ENCODE results near the gene SERPINA4. TPM values are rescaled to one million over a fixed set of nuclear protein-coding genes. Genes with fewer than 3 reads are reported as not detected.

Gene SERPINA4
- total and polyA plus RNA-seq, 2 experiments from 2014 or later = not detected

DNA sequence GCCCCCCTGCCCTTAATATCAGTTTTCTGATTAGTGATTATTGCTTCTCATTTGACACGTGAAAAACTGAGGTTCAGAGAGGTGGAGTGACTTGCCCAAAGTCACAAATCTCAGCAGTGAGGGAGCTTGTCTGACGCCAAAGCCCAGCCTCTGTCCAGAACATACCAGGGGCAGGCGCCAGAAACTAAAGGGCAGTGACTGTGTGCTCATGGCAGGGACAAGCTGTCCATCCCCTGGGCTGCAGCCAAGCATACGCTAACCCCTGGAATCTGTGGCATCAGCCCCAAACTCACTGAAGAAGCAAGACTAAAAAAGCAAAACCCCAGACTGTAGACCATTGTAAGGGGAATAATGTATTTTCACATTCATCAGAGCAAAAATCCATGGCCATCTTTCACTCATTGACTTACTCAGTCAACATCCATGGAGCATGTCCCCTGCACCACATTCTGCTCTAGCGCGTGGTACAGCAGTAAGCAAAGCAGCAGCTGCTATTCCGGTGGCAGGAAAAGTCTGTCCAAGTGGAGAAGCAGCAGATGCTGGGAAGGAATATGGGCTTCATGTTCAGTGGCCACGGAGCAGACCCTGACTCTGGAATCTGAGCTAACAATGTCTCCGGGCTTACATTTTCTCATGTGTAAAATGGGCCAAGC lies 1.5 kb upstream of the SERPINA4 start:
- no peaks in the 10 kb centered on the region for H3K4me1 Mint-ChIP-seq
- DNase-seq (ENCODE audit: low spot score) = no peak
- H3K4me1 ChIP-seq (ENCODE audit: insufficient read depth) = no peaks in the 10 kb centered on the region

More for the DNA sequence above, 1.5 kb upstream of the SERPINA4 start:
- Histone ChIP-seq H4K20me1 (replicated peaks; ENCODE audit: insufficient read depth) (no peaks in the 10 kb centered on the region), H3K79me2 (replicated peaks; ENCODE audit: insufficient read depth) (no peaks in the 10 kb centered on the region), H3K27me3 (ENCODE audit: insufficient read depth) (no peaks in the 10 kb centered on the region), H3K4me2 (no peak overlapping the region), H3K36me3 (ENCODE audit: insufficient read depth) (no peaks in the 10 kb centered on the region), H3F3A (replicated peaks; ENCODE audit: low read depth) (no peaks in the 10 kb centered on the region), H2AFZ (no peak overlapping the region), H3K4me3 (no peak overlapping the region), H3K27ac (ENCODE audit: low read depth) (no peak overlapping the region), H3K9me2 (ENCODE audit: insufficient read depth) (no peaks in the 10 kb centered on the region; the same call in 1 of the 2 replicates)
- no peak for ATAC-seq
- peaks cover 5% of the 10 kb centered on the region for H3K27me3 Mint-ChIP-seq (ENCODE audit: insufficient read depth, low read depth, poor library complexity)
- H3K4me3 Mint-ChIP-seq = no peak overlapping the region
- H3K27ac Mint-ChIP-seq = no peak overlapping the region
- H3K9me3 Mint-ChIP-seq = peaks cover 12% of the 10 kb centered on the region; the same call in 2 of the 3 replicates
- no peaks in the 10 kb centered on the region for H3K36me3 Mint-ChIP-seq (ENCODE audit: low read depth)
- TF ChIP-seq JUNB (IDR thresholded peaks at IDR 0.05; ENCODE audit: unreplicated experiment) = no peak
- no peak for TF ChIP-seq EZH2phosphoT487 (IDR thresholded peaks at IDR 0.05; ENCODE audit: unreplicated experiment)
- TF ChIP-seq EZH2 (IDR thresholded peaks at IDR 0.05; ENCODE audit: low read depth, unreplicated experiment) = no peak
- no peak for TF ChIP-seq NANOG (IDR thresholded peaks at IDR 0.05; ENCODE audit: borderline replicate concordance)
- TF ChIP-seq POLR2AphosphoS5 (IDR thresholded peaks at IDR 0.05; ENCODE audit: low read depth) = no peak
- TF ChIP-seq ZNF114 (CRISPR knock-in tag; IDR thresholded peaks at IDR 0.05) = no peak
- no peak for TF ChIP-seq STAT1 (IDR thresholded peaks at IDR 0.05; ENCODE audit: unreplicated experiment)
- TF ChIP-seq, protein P1, sequence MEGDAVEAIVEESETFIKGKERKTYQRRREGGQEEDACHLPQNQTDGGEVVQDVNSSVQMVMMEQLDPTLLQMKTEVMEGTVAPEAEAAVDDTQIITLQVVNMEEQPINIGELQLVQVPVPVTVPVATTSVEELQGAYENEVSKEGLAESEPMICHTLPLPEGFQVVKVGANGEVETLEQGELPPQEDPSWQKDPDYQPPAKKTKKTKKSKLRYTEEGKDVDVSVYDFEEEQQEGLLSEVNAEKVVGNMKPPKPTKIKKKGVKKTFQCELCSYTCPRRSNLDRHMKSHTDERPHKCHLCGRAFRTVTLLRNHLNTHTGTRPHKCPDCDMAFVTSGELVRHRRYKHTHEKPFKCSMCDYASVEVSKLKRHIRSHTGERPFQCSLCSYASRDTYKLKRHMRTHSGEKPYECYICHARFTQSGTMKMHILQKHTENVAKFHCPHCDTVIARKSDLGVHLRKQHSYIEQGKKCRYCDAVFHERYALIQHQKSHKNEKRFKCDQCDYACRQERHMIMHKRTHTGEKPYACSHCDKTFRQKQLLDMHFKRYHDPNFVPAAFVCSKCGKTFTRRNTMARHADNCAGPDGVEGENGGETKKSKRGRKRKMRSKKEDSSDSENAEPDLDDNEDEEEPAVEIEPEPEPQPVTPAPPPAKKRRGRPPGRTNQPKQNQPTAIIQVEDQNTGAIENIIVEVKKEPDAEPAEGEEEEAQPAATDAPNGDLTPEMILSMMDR (conservative IDR thresholded peaks at IDR 0.05; ENCODE audit: low read depth in 2 of 2) = no peak
- TF ChIP-seq CREB1 (CRISPR knock-in tag; IDR thresholded peaks at IDR 0.05; ENCODE audit: low read depth) = no peak
- TF ChIP-seq, protein P2, sequence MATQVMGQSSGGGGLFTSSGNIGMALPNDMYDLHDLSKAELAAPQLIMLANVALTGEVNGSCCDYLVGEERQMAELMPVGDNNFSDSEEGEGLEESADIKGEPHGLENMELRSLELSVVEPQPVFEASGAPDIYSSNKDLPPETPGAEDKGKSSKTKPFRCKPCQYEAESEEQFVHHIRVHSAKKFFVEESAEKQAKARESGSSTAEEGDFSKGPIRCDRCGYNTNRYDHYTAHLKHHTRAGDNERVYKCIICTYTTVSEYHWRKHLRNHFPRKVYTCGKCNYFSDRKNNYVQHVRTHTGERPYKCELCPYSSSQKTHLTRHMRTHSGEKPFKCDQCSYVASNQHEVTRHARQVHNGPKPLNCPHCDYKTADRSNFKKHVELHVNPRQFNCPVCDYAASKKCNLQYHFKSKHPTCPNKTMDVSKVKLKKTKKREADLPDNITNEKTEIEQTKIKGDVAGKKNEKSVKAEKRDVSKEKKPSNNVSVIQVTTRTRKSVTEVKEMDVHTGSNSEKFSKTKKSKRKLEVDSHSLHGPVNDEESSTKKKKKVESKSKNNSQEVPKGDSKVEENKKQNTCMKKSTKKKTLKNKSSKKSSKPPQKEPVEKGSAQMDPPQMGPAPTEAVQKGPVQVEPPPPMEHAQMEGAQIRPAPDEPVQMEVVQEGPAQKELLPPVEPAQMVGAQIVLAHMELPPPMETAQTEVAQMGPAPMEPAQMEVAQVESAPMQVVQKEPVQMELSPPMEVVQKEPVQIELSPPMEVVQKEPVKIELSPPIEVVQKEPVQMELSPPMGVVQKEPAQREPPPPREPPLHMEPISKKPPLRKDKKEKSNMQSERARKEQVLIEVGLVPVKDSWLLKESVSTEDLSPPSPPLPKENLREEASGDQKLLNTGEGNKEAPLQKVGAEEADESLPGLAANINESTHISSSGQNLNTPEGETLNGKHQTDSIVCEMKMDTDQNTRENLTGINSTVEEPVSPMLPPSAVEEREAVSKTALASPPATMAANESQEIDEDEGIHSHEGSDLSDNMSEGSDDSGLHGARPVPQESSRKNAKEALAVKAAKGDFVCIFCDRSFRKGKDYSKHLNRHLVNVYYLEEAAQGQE (IDR thresholded peaks at IDR 0.05; ENCODE audit: unreplicated experiment) = no peak
- TF ChIP-seq, protein P3, sequence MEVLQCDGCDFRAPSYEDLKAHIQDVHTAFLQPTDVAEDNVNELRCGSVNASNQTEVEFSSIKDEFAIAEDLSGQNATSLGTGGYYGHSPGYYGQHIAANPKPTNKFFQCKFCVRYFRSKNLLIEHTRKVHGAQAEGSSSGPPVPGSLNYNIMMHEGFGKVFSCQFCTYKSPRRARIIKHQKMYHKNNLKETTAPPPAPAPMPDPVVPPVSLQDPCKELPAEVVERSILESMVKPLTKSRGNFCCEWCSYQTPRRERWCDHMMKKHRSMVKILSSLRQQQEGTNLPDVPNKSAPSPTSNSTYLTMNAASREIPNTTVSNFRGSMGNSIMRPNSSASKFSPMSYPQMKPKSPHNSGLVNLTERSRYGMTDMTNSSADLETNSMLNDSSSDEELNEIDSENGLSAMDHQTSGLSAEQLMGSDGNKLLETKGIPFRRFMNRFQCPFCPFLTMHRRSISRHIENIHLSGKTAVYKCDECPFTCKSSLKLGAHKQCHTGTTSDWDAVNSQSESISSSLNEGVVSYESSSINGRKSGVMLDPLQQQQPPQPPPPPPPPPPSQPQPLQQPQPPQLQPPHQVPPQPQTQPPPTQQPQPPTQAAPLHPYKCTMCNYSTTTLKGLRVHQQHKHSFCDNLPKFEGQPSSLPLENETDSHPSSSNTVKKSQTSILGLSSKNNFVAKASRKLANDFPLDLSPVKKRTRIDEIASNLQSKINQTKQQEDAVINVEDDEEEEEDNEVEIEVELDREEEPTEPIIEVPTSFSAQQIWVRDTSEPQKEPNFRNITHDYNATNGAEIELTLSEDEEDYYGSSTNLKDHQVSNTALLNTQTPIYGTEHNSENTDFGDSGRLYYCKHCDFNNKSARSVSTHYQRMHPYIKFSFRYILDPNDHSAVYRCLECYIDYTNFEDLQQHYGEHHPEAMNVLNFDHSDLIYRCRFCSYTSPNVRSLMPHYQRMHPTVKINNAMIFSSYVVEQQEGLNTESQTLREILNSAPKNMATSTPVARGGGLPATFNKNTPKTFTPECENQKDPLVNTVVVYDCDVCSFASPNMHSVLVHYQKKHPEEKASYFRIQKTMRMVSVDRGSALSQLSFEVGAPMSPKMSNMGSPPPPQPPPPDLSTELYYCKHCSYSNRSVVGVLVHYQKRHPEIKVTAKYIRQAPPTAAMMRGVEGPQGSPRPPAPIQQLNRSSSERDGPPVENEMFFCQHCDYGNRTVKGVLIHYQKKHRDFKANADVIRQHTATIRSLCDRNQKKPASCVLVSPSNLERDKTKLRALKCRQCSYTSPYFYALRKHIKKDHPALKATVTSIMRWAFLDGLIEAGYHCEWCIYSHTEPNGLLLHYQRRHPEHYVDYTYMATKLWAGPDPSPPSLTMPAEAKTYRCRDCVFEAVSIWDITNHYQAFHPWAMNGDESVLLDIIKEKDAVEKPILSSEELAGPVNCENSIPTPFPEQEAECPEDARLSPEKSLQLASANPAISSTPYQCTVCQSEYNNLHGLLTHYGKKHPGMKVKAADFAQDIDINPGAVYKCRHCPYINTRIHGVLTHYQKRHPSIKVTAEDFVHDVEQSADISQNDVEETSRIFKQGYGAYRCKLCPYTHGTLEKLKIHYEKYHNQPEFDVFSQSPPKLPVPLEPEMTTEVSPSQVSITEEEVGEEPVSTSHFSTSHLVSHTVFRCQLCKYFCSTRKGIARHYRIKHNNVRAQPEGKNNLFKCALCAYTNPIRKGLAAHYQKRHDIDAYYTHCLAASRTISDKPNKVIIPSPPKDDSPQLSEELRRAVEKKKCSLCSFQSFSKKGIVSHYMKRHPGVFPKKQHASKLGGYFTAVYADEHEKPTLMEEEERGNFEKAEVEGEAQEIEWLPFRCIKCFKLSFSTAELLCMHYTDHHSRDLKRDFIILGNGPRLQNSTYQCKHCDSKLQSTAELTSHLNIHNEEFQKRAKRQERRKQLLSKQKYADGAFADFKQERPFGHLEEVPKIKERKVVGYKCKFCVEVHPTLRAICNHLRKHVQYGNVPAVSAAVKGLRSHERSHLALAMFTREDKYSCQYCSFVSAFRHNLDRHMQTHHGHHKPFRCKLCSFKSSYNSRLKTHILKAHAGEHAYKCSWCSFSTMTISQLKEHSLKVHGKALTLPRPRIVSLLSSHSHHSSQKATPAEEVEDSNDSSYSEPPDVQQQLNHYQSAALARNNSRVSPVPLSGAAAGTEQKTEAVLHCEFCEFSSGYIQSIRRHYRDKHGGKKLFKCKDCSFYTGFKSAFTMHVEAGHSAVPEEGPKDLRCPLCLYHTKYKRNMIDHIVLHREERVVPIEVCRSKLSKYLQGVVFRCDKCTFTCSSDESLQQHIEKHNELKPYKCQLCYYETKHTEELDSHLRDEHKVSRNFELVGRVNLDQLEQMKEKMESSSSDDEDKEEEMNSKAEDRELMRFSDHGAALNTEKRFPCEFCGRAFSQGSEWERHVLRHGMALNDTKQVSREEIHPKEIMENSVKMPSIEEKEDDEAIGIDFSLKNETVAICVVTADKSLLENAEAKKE (CRISPR knock-in tag; IDR thresholded peaks at IDR 0.05) = no peak

All from GM23338 (cell line).